ENCODE data around the gene RNF11.

DNA sequence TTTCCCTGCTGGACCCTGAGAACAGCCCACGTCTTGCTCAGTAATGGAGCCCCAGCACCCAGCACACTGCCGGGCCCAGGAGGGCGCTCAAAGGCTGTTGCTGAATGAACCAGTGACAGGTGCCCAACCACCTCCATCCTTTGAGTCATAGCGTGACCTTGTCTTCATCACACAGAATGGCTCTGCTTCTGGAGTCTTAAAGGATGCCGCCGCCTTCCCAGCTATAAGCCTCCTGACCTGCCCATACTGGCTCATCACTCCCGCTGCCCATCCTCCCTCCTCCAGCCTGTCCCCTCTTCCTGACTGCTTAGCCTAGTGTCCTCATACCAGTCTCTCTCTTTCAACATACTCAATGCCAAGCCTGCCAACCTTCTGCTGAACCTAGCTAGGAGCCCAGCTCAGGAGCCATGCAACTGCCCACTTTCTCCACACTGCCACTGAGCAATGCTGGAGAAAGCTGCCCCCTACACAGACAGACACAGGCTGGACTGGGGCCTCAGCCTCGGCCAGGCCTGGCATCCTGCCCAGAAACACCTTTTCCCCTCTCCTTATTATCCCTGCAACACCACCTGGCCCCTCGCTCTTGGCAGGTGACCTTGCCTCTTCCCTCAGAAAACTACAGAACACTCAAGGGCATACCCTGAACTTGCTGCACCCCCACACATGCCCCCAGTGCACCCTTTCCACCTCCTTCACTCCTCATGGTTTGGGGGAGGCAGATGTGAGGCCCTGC is 80.2 kb downstream of the RNF11 start:
- TF ChIP-seq, protein P1, sequence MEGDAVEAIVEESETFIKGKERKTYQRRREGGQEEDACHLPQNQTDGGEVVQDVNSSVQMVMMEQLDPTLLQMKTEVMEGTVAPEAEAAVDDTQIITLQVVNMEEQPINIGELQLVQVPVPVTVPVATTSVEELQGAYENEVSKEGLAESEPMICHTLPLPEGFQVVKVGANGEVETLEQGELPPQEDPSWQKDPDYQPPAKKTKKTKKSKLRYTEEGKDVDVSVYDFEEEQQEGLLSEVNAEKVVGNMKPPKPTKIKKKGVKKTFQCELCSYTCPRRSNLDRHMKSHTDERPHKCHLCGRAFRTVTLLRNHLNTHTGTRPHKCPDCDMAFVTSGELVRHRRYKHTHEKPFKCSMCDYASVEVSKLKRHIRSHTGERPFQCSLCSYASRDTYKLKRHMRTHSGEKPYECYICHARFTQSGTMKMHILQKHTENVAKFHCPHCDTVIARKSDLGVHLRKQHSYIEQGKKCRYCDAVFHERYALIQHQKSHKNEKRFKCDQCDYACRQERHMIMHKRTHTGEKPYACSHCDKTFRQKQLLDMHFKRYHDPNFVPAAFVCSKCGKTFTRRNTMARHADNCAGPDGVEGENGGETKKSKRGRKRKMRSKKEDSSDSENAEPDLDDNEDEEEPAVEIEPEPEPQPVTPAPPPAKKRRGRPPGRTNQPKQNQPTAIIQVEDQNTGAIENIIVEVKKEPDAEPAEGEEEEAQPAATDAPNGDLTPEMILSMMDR (IDR thresholded peaks at IDR 0.05), result no peak
- TF ChIP-seq POLR2A (IDR thresholded peaks at IDR 0.05), result no peak

All from esophagus squamous epithelium (tissue), 4 donors.